Karpas-422 (cell line): ENCODE data around the gene CSF1. TPM values are rescaled to one million over a fixed set of nuclear protein-coding genes. Genes with fewer than 3 reads are reported as not detected.

Source experiments
- DNase-seq: peaks from one replicate; pipeline ENCODE4 v3.0.0-alpha.2; 2015
- H2AFZ ChIP-seq: fragments of 200-600 bp; sonication (generic); 2 replicates; pipeline ENCODE4 v1.6.1; 2014; ENCODE audit warnings: antibody characterized with exemption, low read length, mixed read lengths
- H3K27ac ChIP-seq: fragments of 200-600 bp; sonication (generic); 2 replicates; pipeline ENCODE4 v1.5.1; 2014; ENCODE audit warnings: mild to moderate bottlenecking, low read length, moderate library complexity
- H3K27me3 ChIP-seq: fragments of 200-600 bp; sonication (generic); 2 replicates; pipeline ENCODE4 v1.6.1; 2014; ENCODE audit warnings: low read length, mixed read lengths
- H3K36me3 ChIP-seq: fragments of 200-600 bp; sonication (generic); 2 replicates; pipeline ENCODE4 v1.6.1; 2014; ENCODE audit warnings: low read length, mixed read lengths; ENCODE audit not compliant: insufficient read depth
- H3K4me1 ChIP-seq: fragments of 200-600 bp; sonication (generic); 2 replicates; pipeline ENCODE4 v1.6.1; 2014; ENCODE audit warnings: mild to moderate bottlenecking, low read length, mixed read lengths
- H3K4me2 ChIP-seq: fragments of 200-600 bp; sonication (generic); 2 replicates; pipeline ENCODE4 v1.6.1; 2014; ENCODE audit warnings: low read length, low read depth, mild to moderate bottlenecking; ENCODE audit not compliant: poor library complexity, severe bottlenecking
- H3K4me3 ChIP-seq: fragments of 200-600 bp; sonication (generic); 2 replicates; pipeline ENCODE4 v1.5.1; 2014; ENCODE audit warnings: mild to moderate bottlenecking, antibody characterized with exemption, low read length, mixed read lengths
- H3K79me2 ChIP-seq: fragments of 200-600 bp; sonication (generic); 2 replicates; pipeline ENCODE4 v1.6.1; 2014; ENCODE audit warnings: mild to moderate bottlenecking, low read length, mixed read lengths
- H3K9ac ChIP-seq: fragments of 200-600 bp; sonication (generic); 2 replicates; pipeline ENCODE4 v1.6.0; 2014; ENCODE audit warnings: low read length
- H3K9me2 ChIP-seq: fragments of 200-600 bp; sonication (generic), shearing (Covaris generic); replicated peaks from 2 replicates; pipeline ENCODE4 v1.6.0; 2014; ENCODE audit warnings: mild to moderate bottlenecking, low read length, moderate library complexity; ENCODE audit not compliant: insufficient read depth
- H3K9me3 ChIP-seq: fragments of 300-700, 200-600 bp; sonication (generic); 2 replicates; pipeline ENCODE4 v1.6.1; 2014; ENCODE audit warnings: low read length, mixed read lengths
- H4K20me1 ChIP-seq: fragments of 200-600 bp; sonication (generic); 2 replicates; pipeline ENCODE4 v1.6.1; 2014; ENCODE audit warnings: mild to moderate bottlenecking, antibody characterized with exemption, low read length, low read depth; ENCODE audit not compliant: insufficient read depth
- total RNA-seq: library from RNA; depleted of rRNA; stranded (reverse); fragments of >200 nt; shearing (Covaris generic); gene quantifications from 2 replicates; pipeline ENCODE4 v1.2.3, GENCODE V29; 2014; ENCODE audit warnings: low replicate concordance

CSF1 gene
- total RNA-seq, 1 experiment from 2014 or later = 0.07 TPM

DNA sequence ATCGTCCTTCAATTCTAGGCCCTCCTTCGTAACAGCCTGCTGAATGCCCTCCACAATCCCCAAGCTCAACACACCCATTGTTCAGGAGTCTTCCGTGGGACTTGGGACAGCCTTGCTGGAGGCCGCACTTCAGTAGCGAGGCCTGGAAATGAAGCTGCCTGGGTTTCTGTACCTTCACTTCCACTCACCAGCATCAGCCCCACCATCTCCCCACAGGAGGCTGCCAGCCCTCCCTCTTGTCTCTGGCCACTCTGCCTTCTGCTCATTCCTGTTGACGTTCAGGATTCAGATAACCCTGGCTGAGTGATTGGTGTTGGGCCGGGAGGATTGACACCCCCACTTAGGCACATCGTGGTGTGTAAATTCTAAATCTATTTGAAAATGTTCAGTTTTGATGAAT, 23.4 kb upstream of the CSF1 start:
- Histone ChIP-seq H3K4me1 (peaks cover 12% of the 10 kb centered on the region), H3K9ac (no peak overlapping the region), H3K36me3 (no peaks in the 10 kb centered on the region), H3K27ac (no peak overlapping the region), H4K20me1 (0 out of 2 replicates have a peak, but pooled peaks cover 5% of the 10 kb centered on the region), H3K79me2 (no peaks in the 10 kb centered on the region), H3K9me3 (no peaks in the 10 kb centered on the region), H3K4me3 (no peak overlapping the region), H2AFZ (no peak overlapping the region), H3K4me2 (no peak overlapping the region), H3K27me3 (no peaks in the 10 kb centered on the region), H3K9me2 (no peaks in the 10 kb centered on the region)
- DNase-seq = no peak

- H3K79me2 ChIP-seq = no peaks in the 10 kb centered on the region
- H3K4me2 ChIP-seq = no peak overlapping the region
- no peak overlapping the region for H2AFZ ChIP-seq
- DNase-seq = no peak
- no peaks in the 10 kb centered on the region for H3K27me3 ChIP-seq
- H3K27ac ChIP-seq = no peak overlapping the region
- H3K9me3 ChIP-seq = no peaks in the 10 kb centered on the region
- 0 out of 2 replicates have a peak, but pooled peaks cover 5% of the 10 kb centered on the region for H4K20me1 ChIP-seq
- no peak overlapping the region for H3K4me3 ChIP-seq
- peaks cover 12% of the 10 kb centered on the region for H3K4me1 ChIP-seq
- no peak overlapping the region for H3K9ac ChIP-seq
- H3K9me2 ChIP-seq = no peaks in the 10 kb centered on the region
- no peaks in the 10 kb centered on the region for H3K36me3 ChIP-seq
These were observed 22.8 kb upstream of the CSF1 start for GRCh38 chr1:109887884-109888283.

- Histone ChIP-seq H3K4me2 (no peak overlapping the region), H3K27ac (no peak overlapping the region), H4K20me1 (0 out of 2 replicates have a peak, but pooled peaks cover 5% of the 10 kb centered on the region), H3K79me2 (no peaks in the 10 kb centered on the region), H3K36me3 (no peaks in the 10 kb centered on the region), H2AFZ (no peak overlapping the region), H3K4me3 (no peak overlapping the region), H3K4me1 (peaks cover 12% of the 10 kb centered on the region), H3K9ac (no peak overlapping the region), H3K27me3 (no peaks in the 10 kb centered on the region), H3K9me3 (no peaks in the 10 kb centered on the region), H3K9me2 (no peaks in the 10 kb centered on the region)
- DNase-seq = no peak
These were observed 21.6 kb upstream of the CSF1 start for GRCh38 chr1:109889094-109889493.

DNA sequence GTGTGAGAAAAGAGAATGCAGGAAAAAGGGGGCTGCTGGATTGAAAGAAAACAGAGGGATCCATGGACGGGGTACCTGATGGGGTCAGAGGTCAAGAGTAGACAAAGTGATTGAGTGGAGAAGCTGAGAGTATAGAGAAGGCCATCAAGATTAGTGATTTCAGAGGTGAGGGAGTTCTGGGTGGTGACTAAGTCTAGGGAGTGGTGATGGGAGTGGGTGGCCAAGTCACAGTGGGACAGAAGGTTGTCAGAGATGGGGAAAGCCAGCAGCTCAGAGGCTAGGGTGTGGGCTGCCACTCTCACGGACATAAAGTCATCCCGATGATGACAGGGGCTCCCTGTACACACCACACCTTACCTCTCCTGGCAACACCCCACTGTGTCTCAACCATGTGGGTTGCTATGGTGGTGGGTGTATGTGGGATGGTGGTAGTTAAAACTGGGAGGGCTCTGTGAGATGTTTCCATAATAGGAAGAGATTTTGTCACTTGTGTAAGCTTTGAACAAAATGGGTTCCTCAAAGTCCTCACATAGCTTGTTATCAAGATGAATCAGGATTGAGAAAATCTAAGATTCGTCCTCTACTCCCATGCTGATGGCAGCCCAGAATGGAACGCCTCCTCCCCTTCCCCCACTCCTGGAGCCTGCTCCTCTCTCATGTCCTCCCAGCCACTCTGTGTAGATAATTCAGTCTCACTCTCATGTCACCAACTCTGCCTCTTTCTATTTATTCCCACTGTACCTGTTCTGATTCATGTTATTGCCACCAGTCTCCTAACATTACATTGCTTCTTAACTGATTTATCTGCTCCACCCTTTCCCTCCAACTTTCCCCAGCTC, 20.3 kb upstream of the CSF1 start:
- no peaks in the 10 kb centered on the region for H3K79me2 ChIP-seq
- no peak overlapping the region for H3K4me2 ChIP-seq
- H3K9ac ChIP-seq = no peak overlapping the region
- H3K4me3 ChIP-seq = no peak overlapping the region
- no peaks in the 10 kb centered on the region for H3K27me3 ChIP-seq
- peaks cover 12% of the 10 kb centered on the region for H3K4me1 ChIP-seq
- H2AFZ ChIP-seq = no peak overlapping the region
- no peak for DNase-seq
- no peaks in the 10 kb centered on the region for H3K9me2 ChIP-seq
- H3K9me3 ChIP-seq = no peaks in the 10 kb centered on the region
- H3K36me3 ChIP-seq = no peaks in the 10 kb centered on the region
- no peak overlapping the region for H3K27ac ChIP-seq
- H4K20me1 ChIP-seq = 0 out of 2 replicates have a peak, but pooled peaks cover 5% of the 10 kb centered on the region

GRCh38 chr1:109891930-109892329, 18.7 kb upstream of the CSF1 start:
- no peak overlapping the region for H3K4me2 ChIP-seq
- H4K20me1 ChIP-seq = 0 out of 2 replicates have a peak, but pooled peaks cover 5% of the 10 kb centered on the region
- H3K36me3 ChIP-seq = no peaks in the 10 kb centered on the region
- no peak overlapping the region for H3K27ac ChIP-seq
- no peak overlapping the region for H2AFZ ChIP-seq
- no peak for DNase-seq
- peaks cover 4% of the 10 kb centered on the region for H3K4me1 ChIP-seq
- no peaks in the 10 kb centered on the region for H3K79me2 ChIP-seq
- no peaks in the 10 kb centered on the region for H3K9me2 ChIP-seq
- H3K27me3 ChIP-seq = no peaks in the 10 kb centered on the region
- H3K4me3 ChIP-seq = no peak overlapping the region
- H3K9me3 ChIP-seq = no peaks in the 10 kb centered on the region
- no peak overlapping the region for H3K9ac ChIP-seq

- Histone ChIP-seq H3K79me2 (no peaks in the 10 kb centered on the region), H3K4me1 (no peaks in the 10 kb centered on the region), H3K4me2 (no peak overlapping the region), H3K36me3 (no peaks in the 10 kb centered on the region), H4K20me1 (no peaks in the 10 kb centered on the region), H3K27ac (no peak overlapping the region), H3K9me2 (no peaks in the 10 kb centered on the region), H3K9me3 (no peaks in the 10 kb centered on the region), H3K9ac (no peak overlapping the region), H3K27me3 (no peaks in the 10 kb centered on the region), H3K4me3 (no peak overlapping the region), H2AFZ (no peak overlapping the region)
- DNase-seq = no peak
These were observed 17.9 kb upstream of the CSF1 start for GRCh38 chr1:109892561-109893368.

DNA sequence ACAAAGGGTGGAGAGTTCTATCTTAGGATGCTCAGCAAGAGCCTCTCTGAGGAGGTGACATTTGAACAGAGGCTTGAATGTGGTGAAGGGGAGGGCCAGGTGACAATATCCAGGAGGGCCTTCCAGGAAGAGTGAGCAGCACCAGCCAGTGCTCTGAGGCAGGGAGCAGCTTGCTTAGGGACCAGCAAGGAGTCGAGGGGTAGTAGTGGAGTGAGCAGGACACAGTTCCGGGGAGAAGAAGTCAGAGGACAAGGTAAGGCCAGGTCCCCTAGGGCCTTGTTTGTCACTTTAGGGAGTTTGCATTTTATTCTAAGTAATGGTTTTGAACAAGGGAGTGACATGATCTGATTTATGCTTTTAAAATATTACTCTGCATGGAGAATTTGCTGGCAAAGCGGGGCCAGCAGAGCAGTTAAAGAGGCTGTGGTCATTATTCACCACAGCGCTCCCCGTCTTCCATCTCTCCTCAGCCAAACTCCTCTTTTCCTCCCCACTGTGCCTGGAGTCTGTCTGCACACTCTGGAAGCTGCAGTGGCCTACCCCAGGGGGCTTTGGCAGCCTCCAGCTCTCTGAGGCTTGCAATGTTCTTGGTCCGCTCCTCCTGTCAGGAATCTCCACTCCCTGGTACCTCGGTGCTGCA, 17.0 kb upstream of the CSF1 start:
- H3K4me2 ChIP-seq = no peak overlapping the region
- H3K9ac ChIP-seq = no peak overlapping the region
- no peak overlapping the region for H3K4me3 ChIP-seq
- no peaks in the 10 kb centered on the region for H3K9me2 ChIP-seq
- no peak overlapping the region for H2AFZ ChIP-seq
- H3K9me3 ChIP-seq = no peaks in the 10 kb centered on the region
- H3K79me2 ChIP-seq = no peaks in the 10 kb centered on the region
- H3K4me1 ChIP-seq = no peaks in the 10 kb centered on the region
- H3K27ac ChIP-seq = no peak overlapping the region
- DNase-seq = no peak
- no peaks in the 10 kb centered on the region for H4K20me1 ChIP-seq
- no peaks in the 10 kb centered on the region for H3K27me3 ChIP-seq
- H3K36me3 ChIP-seq = no peaks in the 10 kb centered on the region
